Measurements from ENCODE around the gene MACROD2.

MACROD2 gene

DNA sequence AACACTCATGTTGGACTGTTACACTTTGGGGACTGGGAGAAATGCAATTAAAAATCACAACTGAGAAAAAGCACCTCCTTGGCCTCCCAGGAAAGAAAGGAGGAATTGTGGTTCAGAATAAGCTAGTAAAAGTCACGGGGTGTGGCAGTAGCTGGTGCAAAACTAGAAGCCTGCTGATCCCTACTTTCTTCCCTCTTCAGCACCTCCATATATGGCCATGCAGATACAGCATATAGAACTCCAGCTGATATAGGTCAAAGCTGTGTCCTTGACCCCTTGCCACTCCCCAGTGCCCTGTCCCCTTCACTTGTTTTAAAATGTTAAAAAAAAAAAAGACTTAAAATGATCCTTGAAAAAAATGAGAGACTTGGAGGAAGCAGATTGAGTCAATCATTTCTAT, 347.6 kb downstream of the MACROD2 start:
- H3K27me3 ChIP-seq (ENCODE audit: insufficient read depth, low read length) = no peaks in the 10 kb centered on the region
- no peak overlapping the region for H3K4me3 ChIP-seq (ENCODE audit: low read length)
- peaks cover 2% of the 10 kb centered on the region for H3K4me1 ChIP-seq (ENCODE audit: insufficient read depth, low read length)
- H3K36me3 ChIP-seq (ENCODE audit: insufficient read depth, low read length) = no peaks in the 10 kb centered on the region
- H2AFZ ChIP-seq (ENCODE audit: low read depth, low read length) = no peak overlapping the region
- H3K9me3 ChIP-seq (ENCODE audit: low read length) = no peaks in the 10 kb centered on the region

DNA sequence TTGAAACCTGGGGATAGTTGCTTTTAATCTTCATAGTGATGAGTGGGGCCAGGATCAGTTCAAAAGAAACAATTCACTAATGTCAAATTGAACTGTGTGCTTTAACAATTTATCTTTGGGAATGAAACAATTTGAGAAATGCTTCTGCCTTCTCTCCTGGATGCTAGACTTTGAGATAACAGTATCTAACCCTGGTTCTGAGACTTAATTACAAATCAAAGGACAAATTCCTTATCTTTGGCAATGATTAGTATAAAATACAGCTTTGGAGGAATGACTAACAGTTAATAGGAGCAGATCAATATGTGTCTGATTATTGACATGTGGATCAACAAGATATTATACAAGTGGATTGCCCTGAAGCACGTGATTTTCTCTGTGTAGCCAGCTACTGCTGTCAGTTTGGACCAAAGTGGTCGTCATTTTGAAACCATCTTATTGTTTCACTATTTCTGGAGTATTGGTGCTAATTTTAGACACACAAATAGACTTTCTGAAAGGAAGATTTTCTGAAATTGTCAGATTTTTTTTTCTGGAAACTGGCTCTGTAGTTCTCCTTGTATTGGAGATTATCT, 348.3 kb downstream of the MACROD2 start:
- H3K4me1 ChIP-seq (ENCODE audit: insufficient read depth, low read length) = peaks cover 2% of the 10 kb centered on the region
- H3K27me3 ChIP-seq (ENCODE audit: insufficient read depth, low read length) = no peaks in the 10 kb centered on the region

DNA sequence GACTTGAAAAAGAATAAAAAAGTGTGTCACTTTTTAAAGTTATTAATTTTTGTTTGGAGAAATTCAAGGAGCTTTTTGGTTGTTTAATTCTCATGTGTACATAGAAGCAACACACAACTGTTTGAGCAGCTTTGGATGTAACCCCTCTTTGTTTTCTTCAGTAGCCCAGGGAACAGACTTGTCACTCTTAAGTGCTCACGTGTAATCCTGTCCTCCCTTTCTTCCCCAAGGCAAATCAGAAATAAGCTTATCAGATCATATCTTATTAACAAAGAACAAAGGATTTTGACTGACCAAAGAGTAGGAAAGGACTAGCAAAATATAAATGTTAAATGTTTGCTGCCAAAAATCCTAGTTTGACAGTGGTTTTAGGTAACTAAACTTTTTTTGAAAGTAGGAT, 349.4 kb downstream of the MACROD2 start:
- Histone ChIP-seq H2AFZ (ENCODE audit: low read depth, low read length) (no peak overlapping the region), H3K36me3 (ENCODE audit: insufficient read depth, low read length) (no peaks in the 10 kb centered on the region), H3K27me3 (ENCODE audit: insufficient read depth, low read length) (no peaks in the 10 kb centered on the region), H3K4me1 (ENCODE audit: insufficient read depth, low read length) (peaks cover 2% of the 10 kb centered on the region), H3K9me3 (ENCODE audit: low read length) (no peaks in the 10 kb centered on the region), H3K4me3 (ENCODE audit: low read length) (no peak overlapping the region)

More for the DNA sequence above, 348.3 kb downstream of the MACROD2 start:
- no peaks in the 10 kb centered on the region for H3K36me3 ChIP-seq (ENCODE audit: insufficient read depth, low read length)
- H3K4me3 ChIP-seq (ENCODE audit: low read length) = no peak overlapping the region
- H3K9me3 ChIP-seq (ENCODE audit: low read length) = no peaks in the 10 kb centered on the region
- H2AFZ ChIP-seq (ENCODE audit: low read depth, low read length) = no peak overlapping the region

DNA sequence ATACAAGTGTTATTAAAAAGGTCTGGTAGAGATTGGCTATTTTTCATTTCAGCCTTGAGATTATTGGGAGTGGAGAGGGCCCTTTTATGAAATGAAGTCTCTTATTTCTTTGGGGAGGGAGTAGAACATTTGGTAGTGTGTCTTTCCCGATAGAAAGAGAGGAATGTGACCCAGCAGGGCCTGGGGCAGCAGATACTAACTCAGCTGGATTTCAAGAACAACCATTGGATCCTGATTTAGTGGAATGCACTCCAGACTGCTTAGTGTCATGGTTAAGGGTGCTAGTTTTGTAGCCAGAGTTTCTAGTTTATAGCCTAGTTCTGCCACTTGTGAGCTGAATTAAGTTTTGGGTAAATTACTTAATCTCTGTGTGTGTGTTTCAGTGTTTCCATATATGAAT, 360.5 kb downstream of the MACROD2 start:
- no peaks in the 10 kb centered on the region for H3K36me3 ChIP-seq (ENCODE audit: insufficient read depth, low read length)
- H3K4me3 ChIP-seq (ENCODE audit: low read length) = no peak overlapping the region
- no peaks in the 10 kb centered on the region for H3K9me3 ChIP-seq (ENCODE audit: low read length)
- H2AFZ ChIP-seq (ENCODE audit: low read depth, low read length) = no peak overlapping the region
- H3K4me1 ChIP-seq (ENCODE audit: insufficient read depth, low read length) = peaks cover 17% of the 10 kb centered on the region
- no peaks in the 10 kb centered on the region for H3K27me3 ChIP-seq (ENCODE audit: insufficient read depth, low read length)

DNA sequence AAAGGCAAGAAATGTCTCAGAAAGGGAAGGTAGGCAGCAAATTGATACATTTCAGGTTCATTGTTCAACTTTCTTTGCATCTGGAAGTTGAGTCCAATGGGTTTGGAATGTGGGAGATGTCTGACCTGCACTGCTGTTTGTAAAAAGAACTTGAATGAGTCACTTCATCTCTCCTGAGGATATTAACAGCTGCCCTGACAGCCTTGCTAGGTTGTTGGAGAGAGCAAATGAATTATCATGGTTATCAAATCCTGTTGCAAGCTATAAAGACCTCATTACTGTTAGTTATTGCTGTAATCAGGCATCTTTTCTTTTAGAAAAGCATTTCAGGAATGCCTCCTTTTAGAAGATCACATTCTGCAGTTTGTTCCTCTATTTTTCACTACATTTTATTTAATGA, 365.1 kb downstream of the MACROD2 start:
- no peak overlapping the region for H2AFZ ChIP-seq (ENCODE audit: low read depth, low read length)

DNA sequence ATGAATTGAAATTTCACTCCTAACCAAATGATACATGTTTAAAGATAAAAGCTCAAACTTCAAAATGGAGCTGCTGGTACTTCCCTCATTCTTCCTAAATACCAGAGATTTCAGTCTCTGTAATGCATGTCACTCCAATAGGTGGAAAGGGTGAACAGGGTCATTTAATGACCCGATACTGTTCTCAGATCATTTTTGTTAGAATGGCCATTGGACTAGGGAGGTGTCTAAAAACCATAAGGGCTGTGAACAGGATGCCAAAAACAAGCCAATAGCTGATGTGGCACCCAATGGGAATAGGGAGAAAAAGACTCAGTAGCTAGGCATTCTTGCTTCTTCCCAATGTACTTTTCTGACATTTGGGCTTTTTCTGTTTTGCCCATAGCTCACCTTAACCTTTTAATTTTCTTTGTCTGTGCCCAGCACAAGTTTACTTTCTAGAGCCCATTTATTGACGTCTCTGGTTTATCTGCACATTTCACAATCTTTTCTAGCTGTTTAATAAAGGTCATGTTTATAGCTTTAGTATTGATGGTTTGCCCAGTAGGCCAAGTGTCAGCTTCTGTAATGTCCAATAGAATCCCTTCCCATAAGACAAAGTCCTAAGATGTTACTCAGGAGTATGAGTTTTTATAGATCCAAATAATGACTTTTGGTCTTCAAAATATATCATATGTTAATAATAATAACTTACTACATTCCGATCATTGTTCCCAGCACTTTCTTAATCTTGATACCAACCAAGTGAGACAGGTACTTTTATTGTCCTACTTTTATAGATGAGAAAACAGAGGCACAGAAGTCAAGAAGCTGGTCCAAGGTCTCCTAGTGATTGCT, 366.4 kb downstream of the MACROD2 start:
- Histone ChIP-seq H3K36me3 (ENCODE audit: insufficient read depth, low read length) (no peaks in the 10 kb centered on the region), H3K9me3 (ENCODE audit: low read length) (no peaks in the 10 kb centered on the region), H3K4me1 (ENCODE audit: insufficient read depth, low read length) (peaks cover 13% of the 10 kb centered on the region), H3K27me3 (ENCODE audit: insufficient read depth, low read length) (no peaks in the 10 kb centered on the region), H2AFZ (ENCODE audit: low read depth, low read length) (no peak overlapping the region), H3K4me3 (ENCODE audit: low read length) (no peak overlapping the region)

More for the DNA sequence above, 365.1 kb downstream of the MACROD2 start:
- Histone ChIP-seq H3K36me3 (ENCODE audit: insufficient read depth, low read length) (no peaks in the 10 kb centered on the region), H3K27me3 (ENCODE audit: insufficient read depth, low read length) (no peaks in the 10 kb centered on the region), H3K9me3 (ENCODE audit: low read length) (no peaks in the 10 kb centered on the region), H3K4me3 (ENCODE audit: low read length) (no peak overlapping the region), H3K4me1 (ENCODE audit: insufficient read depth, low read length) (peaks cover 17% of the 10 kb centered on the region)

DNA sequence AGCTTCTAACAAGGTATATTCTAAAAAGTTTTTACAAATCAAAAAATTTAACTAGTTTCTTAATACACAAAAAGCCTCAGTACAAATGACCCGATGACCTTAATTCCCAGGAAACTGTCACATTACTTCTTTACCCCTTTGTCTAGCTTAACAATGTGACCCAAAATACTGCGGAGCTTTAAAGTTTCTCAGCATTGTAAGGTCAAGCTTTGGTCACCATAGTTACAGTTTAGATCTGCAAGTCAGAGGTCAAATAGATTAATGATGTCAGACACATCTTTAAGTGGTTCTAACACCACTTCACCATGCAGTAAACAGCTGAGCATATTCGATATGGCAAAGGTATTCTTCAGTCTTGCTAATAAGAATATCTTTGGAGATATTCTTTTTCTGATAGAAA, 378.9 kb downstream of the MACROD2 start:
- Histone ChIP-seq H3K4me1 (ENCODE audit: insufficient read depth, low read length) (peaks cover 26% of the 10 kb centered on the region), H2AFZ (ENCODE audit: low read depth, low read length) (no peak overlapping the region), H3K9me3 (ENCODE audit: low read length) (no peaks in the 10 kb centered on the region), H3K27me3 (ENCODE audit: insufficient read depth, low read length) (no peaks in the 10 kb centered on the region), H3K36me3 (ENCODE audit: insufficient read depth, low read length) (no peaks in the 10 kb centered on the region), H3K4me3 (ENCODE audit: low read length) (no peak overlapping the region)

DNA sequence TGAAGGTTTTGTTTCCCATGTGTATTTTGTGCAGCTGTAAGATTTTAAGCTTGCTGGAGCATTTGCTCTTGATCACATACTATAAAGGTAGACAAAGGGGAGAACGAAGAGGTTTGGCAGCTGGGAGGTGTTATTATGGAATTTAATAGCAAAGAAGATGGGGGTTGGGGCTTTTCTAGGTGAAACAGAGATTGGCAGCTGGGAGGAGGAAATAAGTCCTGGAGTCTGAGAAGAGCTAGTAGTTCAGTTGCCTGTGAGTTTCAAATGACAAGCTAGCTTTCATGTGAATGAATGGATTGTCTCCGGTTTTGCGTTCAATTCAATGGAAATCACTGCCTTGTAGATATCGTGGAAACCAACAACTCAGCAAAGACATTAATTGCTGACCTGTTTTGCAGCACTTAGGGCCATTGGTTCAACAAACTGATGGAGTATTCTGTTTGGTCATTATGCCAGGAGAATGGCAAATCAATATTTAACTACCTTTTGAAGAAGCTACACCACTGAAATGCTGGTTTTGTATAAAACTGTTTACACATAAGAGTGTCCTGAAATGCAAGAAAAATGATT, 380.2 kb downstream of the MACROD2 start:
- no peaks in the 10 kb centered on the region for H3K36me3 ChIP-seq (ENCODE audit: insufficient read depth, low read length)
- H3K9me3 ChIP-seq (ENCODE audit: low read length) = no peaks in the 10 kb centered on the region
- no peaks in the 10 kb centered on the region for H3K27me3 ChIP-seq (ENCODE audit: insufficient read depth, low read length)
- H3K4me3 ChIP-seq (ENCODE audit: low read length) = no peak overlapping the region
- no peak overlapping the region for H2AFZ ChIP-seq (ENCODE audit: low read depth, low read length)
- peaks cover 26% of the 10 kb centered on the region for H3K4me1 ChIP-seq (ENCODE audit: insufficient read depth, low read length)

DNA sequence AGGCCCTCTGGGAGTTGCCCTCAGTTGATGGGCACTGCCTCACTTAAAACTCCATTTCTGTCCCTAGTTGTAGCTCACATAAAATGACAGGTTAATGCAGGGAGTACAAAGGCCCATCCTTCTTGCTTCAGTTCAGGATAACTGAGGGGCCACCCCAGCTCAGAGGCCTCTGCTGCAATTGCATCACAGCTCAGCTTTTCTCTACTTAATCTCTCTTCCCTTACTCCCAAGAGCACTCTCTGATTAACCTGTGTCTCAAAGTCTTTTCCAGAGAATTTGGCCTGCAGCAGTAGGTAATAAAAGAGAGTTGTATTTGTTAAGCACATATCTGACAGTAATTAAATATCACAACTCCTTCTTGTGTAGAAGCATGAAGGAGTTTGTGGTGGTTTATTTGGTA, 383.0 kb downstream of the MACROD2 start:
- Histone ChIP-seq H3K4me1 (ENCODE audit: insufficient read depth, low read length) (peaks cover 24% of the 10 kb centered on the region), H3K36me3 (ENCODE audit: insufficient read depth, low read length) (no peaks in the 10 kb centered on the region), H3K9me3 (ENCODE audit: low read length) (no peaks in the 10 kb centered on the region), H3K4me3 (ENCODE audit: low read length) (no peak overlapping the region), H2AFZ (ENCODE audit: low read depth, low read length) (no peak overlapping the region), H3K27me3 (ENCODE audit: insufficient read depth, low read length) (no peaks in the 10 kb centered on the region)

DNA sequence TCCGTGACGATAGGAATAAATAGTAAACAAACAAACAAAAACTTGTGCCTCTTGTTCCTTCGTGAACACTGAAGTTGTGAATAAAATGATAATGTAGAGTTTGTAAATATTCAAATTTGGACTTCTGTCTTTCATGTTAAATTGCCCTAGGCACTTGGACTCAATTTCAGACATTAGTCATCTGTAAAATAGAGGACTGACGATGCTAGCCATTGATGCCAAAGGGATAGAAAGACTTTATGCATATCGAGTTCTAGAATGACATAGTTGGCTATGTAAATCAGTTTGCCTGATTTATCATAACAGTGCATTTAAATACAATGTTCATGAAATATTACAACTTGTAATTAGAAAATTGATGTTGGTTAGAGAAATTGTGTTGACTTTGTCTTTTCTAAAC, 388.0 kb downstream of the MACROD2 start:
- Histone ChIP-seq H3K4me3 (ENCODE audit: low read length) (no peak overlapping the region), H3K4me1 (ENCODE audit: insufficient read depth, low read length) (peaks cover 2% of the 10 kb centered on the region), H3K9me3 (ENCODE audit: low read length) (no peaks in the 10 kb centered on the region), H2AFZ (ENCODE audit: low read depth, low read length) (no peak overlapping the region), H3K27me3 (ENCODE audit: insufficient read depth, low read length) (no peaks in the 10 kb centered on the region), H3K36me3 (ENCODE audit: insufficient read depth, low read length) (no peaks in the 10 kb centered on the region)

DNA sequence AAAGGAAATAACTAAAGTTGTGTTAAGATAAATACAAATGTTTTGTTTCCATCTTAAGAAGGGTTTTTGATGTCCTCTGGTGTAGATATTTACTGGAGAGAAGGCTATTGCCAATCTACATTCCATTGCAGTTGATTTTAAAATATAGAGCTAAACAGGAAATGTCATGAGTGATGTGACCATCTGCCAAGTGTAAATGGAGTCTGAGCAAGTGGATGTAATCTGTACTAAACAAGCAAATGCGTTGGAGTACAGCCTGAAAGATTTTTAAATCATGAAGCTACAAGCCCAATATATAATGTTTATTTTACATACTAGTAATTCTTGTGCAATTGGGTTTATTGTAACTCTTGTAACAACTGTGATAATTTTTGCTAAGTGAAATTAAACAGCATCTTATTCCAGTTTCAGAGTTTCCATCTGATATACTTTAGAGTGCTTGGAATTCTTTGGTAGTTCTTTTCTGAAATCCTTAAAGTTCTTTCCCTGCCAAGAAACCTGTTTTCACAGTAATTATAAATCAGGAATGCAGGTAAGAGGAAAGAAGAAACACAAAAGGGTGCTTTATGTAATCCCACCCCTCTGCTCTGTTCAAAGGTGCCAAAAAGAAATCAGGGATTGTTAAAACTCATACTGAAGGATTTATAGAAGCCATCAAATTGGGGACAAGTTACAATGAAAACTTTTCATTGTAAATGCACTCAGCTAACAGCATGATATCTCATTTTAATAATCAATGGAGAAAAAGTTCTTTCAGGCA, 389.3 kb downstream of the MACROD2 start:
- Histone ChIP-seq H3K9me3 (ENCODE audit: low read length) (no peaks in the 10 kb centered on the region), H3K4me1 (ENCODE audit: insufficient read depth, low read length) (peaks cover 2% of the 10 kb centered on the region), H3K27me3 (ENCODE audit: insufficient read depth, low read length) (no peaks in the 10 kb centered on the region), H3K36me3 (ENCODE audit: insufficient read depth, low read length) (no peaks in the 10 kb centered on the region), H2AFZ (ENCODE audit: low read depth, low read length) (no peak overlapping the region), H3K4me3 (ENCODE audit: low read length) (no peak overlapping the region)

DNA sequence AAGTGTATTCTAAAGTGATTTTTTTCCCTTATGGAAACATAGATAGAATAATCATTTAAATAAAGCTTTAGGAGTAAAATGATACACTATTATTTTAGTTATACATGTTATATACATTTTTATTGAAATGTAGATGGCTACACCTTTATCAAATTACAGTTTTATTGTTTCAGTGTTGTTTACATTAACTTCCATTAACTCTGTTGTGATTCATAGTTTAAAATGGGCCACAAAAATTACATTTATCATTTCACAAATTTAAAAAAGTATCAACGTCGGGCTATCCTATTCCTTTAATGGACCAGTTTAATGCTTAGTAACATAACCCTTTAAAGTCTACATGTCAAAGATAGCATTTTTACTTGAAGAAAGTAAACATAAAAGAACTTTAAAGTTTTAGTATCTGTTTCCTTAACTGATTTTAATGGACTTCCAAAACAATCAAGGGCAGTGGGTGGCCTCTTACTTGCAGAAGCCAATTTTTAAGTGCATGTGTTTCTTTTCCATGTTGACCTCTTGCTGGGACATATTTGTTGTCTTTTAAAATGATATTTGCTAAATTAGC, 389.9 kb downstream of the MACROD2 start:
- no peaks in the 10 kb centered on the region for H3K36me3 ChIP-seq (ENCODE audit: insufficient read depth, low read length)
- no peaks in the 10 kb centered on the region for H3K27me3 ChIP-seq (ENCODE audit: insufficient read depth, low read length)
- peaks cover 2% of the 10 kb centered on the region for H3K4me1 ChIP-seq (ENCODE audit: insufficient read depth, low read length)
- no peaks in the 10 kb centered on the region for H3K9me3 ChIP-seq (ENCODE audit: low read length)
- H2AFZ ChIP-seq (ENCODE audit: low read depth, low read length) = no peak overlapping the region
- H3K4me3 ChIP-seq (ENCODE audit: low read length) = no peak overlapping the region

DNA sequence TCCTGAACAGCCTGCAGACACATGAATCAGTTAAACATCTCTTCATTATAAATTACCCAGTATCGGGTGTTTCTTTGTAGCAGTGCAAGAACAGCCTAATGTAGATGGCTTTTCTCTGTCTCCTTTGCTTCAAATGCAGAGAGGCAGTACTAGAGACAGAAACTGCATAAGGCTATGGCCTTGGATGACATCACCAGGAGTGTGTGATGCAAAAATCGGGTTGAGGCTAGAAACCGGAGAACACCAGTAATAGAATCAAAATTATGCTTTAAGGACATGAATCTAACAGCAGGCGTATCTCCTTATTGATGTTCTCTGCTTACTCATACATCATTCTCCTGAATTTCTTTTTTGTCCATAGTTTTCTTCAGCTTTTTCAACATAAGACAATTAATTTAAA, 391.4 kb downstream of the MACROD2 start:
- no peaks in the 10 kb centered on the region for H3K9me3 ChIP-seq (ENCODE audit: low read length)
- H3K36me3 ChIP-seq (ENCODE audit: insufficient read depth, low read length) = no peaks in the 10 kb centered on the region
- H3K27me3 ChIP-seq (ENCODE audit: insufficient read depth, low read length) = no peaks in the 10 kb centered on the region
- H3K4me1 ChIP-seq (ENCODE audit: insufficient read depth, low read length) = peaks cover 2% of the 10 kb centered on the region
- no peak overlapping the region for H2AFZ ChIP-seq (ENCODE audit: low read depth, low read length)
- H3K4me3 ChIP-seq (ENCODE audit: low read length) = no peak overlapping the region
